ENCODE data around the gene ME1. TPM values are rescaled to one million over a fixed set of nuclear protein-coding genes. Genes with fewer than 3 reads are reported as not detected.
A peak's percentile ranks its signal among the peaks of the same experiment; 100 is the strongest.

ME1 gene
- total RNA-seq (2011; cell fraction: chromatin; rRNA removed; ENCODE audit: low replicate concordance): 5.8 and 16.1 TPM in 2 replicates
- total RNA-seq (2011; cell fraction: nucleolus; rRNA removed): 2.7 and 3.7 TPM in 2 replicates
- 5.9 and 8.2 TPM in 2 replicates for total RNA-seq (2011; cell fraction: nucleoplasm; rRNA removed)
- total RNA-seq (2014; rRNA removed) (4.0 and 4.8 TPM in 2 replicates), total RNA-seq (2014; rRNA removed; fragmentation: Illumina TruSeq; extraction: Trizol) (9.5 and 11.7 TPM in 2 replicates), total RNA-seq (2015; rRNA removed; fragmentation: Illumina TruSeq; extraction: Trizol) (5.4 and 5.5 TPM in 2 replicates), total RNA-seq (2021) (10.0 and 10.4 TPM in 2 replicates), polyA plus RNA-seq (2011; rRNA removed) (5.1 and 6.9 TPM in 2 replicates), polyA plus RNA-seq (2014; fragmentation: Illumina TruSeq; extraction: Trizol) (9.6 and 10.3 TPM in 2 replicates), polyA plus RNA-seq (2014; fragmentation: Nextera tagmentation; extraction: Ambion mirVana) (1 to 10 TPM; 3.2 to 3.7 TPM), polyA plus RNA-seq (2014; rRNA removed) (3.1 and 4.2 TPM in 2 replicates), polyA minus RNA-seq (2011; rRNA and poly(A)+ RNA removed) (7.1 and 8.7 TPM in 2 replicates), Bru-seq, nascent RNA (percentile 63 among the genes with signal in this experiment), BruChase-seq, experiment 1, labeled RNA remaining after a 2-hour chase (percentile 64 among the genes with signal in this experiment), BruChase-seq, experiment 2, labeled RNA remaining after a 6-hour chase (percentile 62 among the genes with signal in this experiment)
- polyA plus RNA-seq (2011; cell fraction: cytosol; rRNA removed): 1.6 and 3.2 TPM in 2 replicates
- polyA plus RNA-seq (2011; cell fraction: nucleus; rRNA removed): 5.1 and 6.5 TPM in 2 replicates
- polyA plus RNA-seq (2012): 7.7 and 7.8 TPM in 2 replicates
- polyA minus RNA-seq (2011; cell fraction: cytosol; rRNA and poly(A)+ RNA removed): 5.3 and 7.0 TPM in 2 replicates
- 3.6 and 5.0 TPM in 2 replicates for polyA minus RNA-seq (2011; cell fraction: nucleus; rRNA and poly(A)+ RNA removed)
- long read RNA-seq, experiment 1, transcript ME1-201 (14 exons, 3,371 nt): major isoform, 35 of 48 reads
- long read RNA-seq, experiment 1, partial matches to known transcripts: 6 of 48 reads
- long read RNA-seq, experiment 1, other reads (novel, unspliced or antisense): 7 of 48 reads
- long read RNA-seq, experiment 2, partial matches to known transcripts: 1 of 11 reads
- long read RNA-seq, experiment 2, other reads (novel, unspliced or antisense): 9 of 11 reads
- long read RNA-seq, experiment 3, transcript ME1-201 (14 exons, 3,371 nt): major isoform, 10 of 15 reads
- long read RNA-seq, experiment 3, partial matches to known transcripts: 3 of 15 reads
- long read RNA-seq, experiment 3, other reads (novel, unspliced or antisense): 2 of 15 reads

- H3K4me2 ChIP-seq (ENCODE audit: insufficient read depth, low read length): peak within 1 kb of the TSS; percentile 99
- FAIRE-seq: no peak
- peak; percentile 69 for TF ChIP-seq TAF1 (IDR thresholded peaks at IDR 0.05; ENCODE audit: control insufficient read depth, extremely low read depth, insufficient read depth, low read length, severe bottlenecking)
- peak; percentile 61 for TF ChIP-seq NFIC (IDR thresholded peaks at IDR 0.05)
- no peak for TF ChIP-seq ZSCAN32 (CRISPR knock-in tag; IDR thresholded peaks at IDR 0.05)
- TF ChIP-seq EZH2 (IDR thresholded peaks at IDR 0.05; ENCODE audit: borderline replicate concordance, low read depth, low read length): no peak
- TF ChIP-seq ZNF778 (CRISPR knock-in tag; IDR thresholded peaks at IDR 0.05): no peak
- TF ChIP-seq CREM (IDR thresholded peaks at IDR 0.05; ENCODE audit: low read depth): peak; percentile 74
- TF ChIP-seq NR2C2 (CRISPR knock-in tag; IDR thresholded peaks at IDR 0.05): no peak
- peak; percentile 62; the same call in 1 of the 2 replicates for TF ChIP-seq NR2C2 (tag; IDR thresholded peaks at IDR 0.05)
- TF ChIP-seq ZKSCAN3 (CRISPR knock-in tag; IDR thresholded peaks at IDR 0.05): no peak
- TF ChIP-seq SMARCA4 (IDR thresholded peaks at IDR 0.05): peak; percentile 79
- peak; percentile 82 for TF ChIP-seq ARID1B (IDR thresholded peaks at IDR 0.05)
- no peak for TF ChIP-seq IRF2 (CRISPR knock-in tag; IDR thresholded peaks at IDR 0.05)
- peak; percentile 66; the same call in 1 of the 2 replicates for TF ChIP-seq MXI1 (IDR thresholded peaks at IDR 0.05; ENCODE audit: low read depth, low read length)
- TF ChIP-seq POLR2G (IDR thresholded peaks at IDR 0.05; ENCODE audit: low read depth, low read length): peak; percentile 90
- TF ChIP-seq SMARCE1 (IDR thresholded peaks at IDR 0.05): 0 out of 2 replicates have a peak, but pooled peaks have one; percentile 28
- no peak; a peak in 1 of 4 replicates for TF ChIP-seq FOXK2 (conservative IDR thresholded peaks at IDR 0.05 in 1 of 2, IDR thresholded peaks at IDR 0.05 in 1 of 2; ENCODE audit: low read depth in 2 of 2)
- peak; percentile 78 for TF ChIP-seq TEAD4 (IDR thresholded peaks at IDR 0.05; ENCODE audit: low read length)
- no peak for TF ChIP-seq TEAD4 (CRISPR knock-in tag; IDR thresholded peaks at IDR 0.05; ENCODE audit: borderline replicate concordance)
- TF ChIP-seq U2AF2 (optimal IDR thresholded peaks at IDR 0.05; ENCODE audit: low read depth, low read length): no peak
These were observed at the start of gene ME1 for GRCh38 chr6:83430611-83431544. ME1 (minus strand) TSS chr6:83431051; CDS start chr6:83430954, 97 bp downstream.

More at GRCh38 chr6:83430611-83431544, at the start of gene ME1:
- Histone ChIP-seq H4K20me1 (replicated peaks; ENCODE audit: control insufficient read depth, insufficient read depth, low read length) (no peaks in the 10 kb centered on the region), H3K9me1 (ENCODE audit: control insufficient read depth, insufficient read depth, low read length) (no peaks in the 10 kb centered on the region), H3K36me3 (ENCODE audit: control insufficient read depth, insufficient read depth, low read length) (no peaks in the 10 kb centered on the region; the same call in 2 of the 3 replicates), H3K27ac (ENCODE audit: extremely low read depth, low read depth, low read length) (peak within 1 kb of the TSS; percentile 88), H3K4me1 (replicated peaks in 1 of 2; ENCODE audit: control insufficient read depth in 2 of 2, insufficient read depth in 2 of 2, low read length in 2 of 2) (peaks cover 8 to 21% of the 10 kb centered on the region in 2 experiments; a peak in 4 of 5 replicates), H3K4me3 (peak within 1 kb of the TSS; percentile 77), H2AFZ (ENCODE audit: low read depth, low read length) (peak within 1 kb of the TSS; percentile 98), H3K9ac (ENCODE audit: insufficient read depth in 1 of 2, low read depth in 2 of 2, low read length in 2 of 2) (peak within 1 kb of the TSS; percentile 86 to 96), H3K27me3 (ENCODE audit: control insufficient read depth in 2 of 2, insufficient read depth in 2 of 2, low read length in 2 of 2) (no peaks in the 10 kb centered on the region), H3K9me3 (replicated peaks; ENCODE audit: control insufficient read depth, insufficient read depth, low read depth, low read length) (no peaks in the 10 kb centered on the region), H3K79me2 (ENCODE audit: control insufficient read depth, insufficient read depth, low read length) (peaks cover 15% of the 10 kb centered on the region)
- BruUV-seq (replicated peaks): no TSS peak
- WGBS (ENCODE audit: insufficient coverage, low coverage, missing lambda C conversion rate): 2% methylated on average over 24 of the region's 74 CpGs
- in situ Hi-C loops (cut with MboI) (no loop called here), intact Hi-C loops (cut with micrococcal nuclease) (no loop called here)
- DNase-seq (ENCODE audit: extremely low read depth in 1 of 4, low spot score in 3 of 4) (peak; percentile 92 to 95 (median 94)), ATAC-seq (peak; percentile 97)
- CTCF ChIA-PET (ENCODE audit: low intra/inter-chr PET ratio): interaction anchor here (0.6 kb wide), 1 partner anchor 242 kb away, joined by 5 read pairs; no protein-coding TSS in a partner anchor
- POLR2A ChIA-PET: interaction anchor here (0.6 to 1.3 kb wide), 4 partner anchors 8 to 578 kb away, joined by 3 to 4 read pairs (median 3); no protein-coding TSS in a partner anchor

Data from K562 (cell line).